K562 (cell line): Measurements from ENCODE around the gene PPP1R14B. TPM values are rescaled to one million over a fixed set of nuclear protein-coding genes. Genes with fewer than 3 reads are reported as not detected.

Source experiments
- ATAC-seq: fragments of 200-7000 bp; cut with Tn5 transposase; 3 replicates; pipeline ENCODE4 v1.9.1; 2020; ENCODE audit warnings: moderate library complexity
- BruUV-seq: library from RNA; stranded (reverse); fragments of 400-500 nt; replicated peaks from 2 replicates; lab custom pipeline; 2021; lab: Mats Ljungman, UMichigan
- CTCF ChIA-PET: fragments of 300-600 bp; formaldehyde crosslinking; extraction: SDS; loops from one replicate; lab custom pipeline; 2021; ENCODE audit warnings: low intra/inter-chr PET ratio; lab: Yijun Ruan, JAX
- POLR2A ChIA-PET: fragments of 300-600, 350-650 bp; sonication (Branson Sonifier 250); formaldehyde crosslinking; extraction: SDS; loops from one replicate; lab custom pipeline; 2021; ENCODE audit warnings: antibody characterized with exemption, inconsistent platforms; lab: Yijun Ruan, JAX
- DNase-seq, 4 experiments: peaks; one replicate each; pipeline versions ENCODE4 v3.0.0 to v3.0.0-alpha.2; 2011 to 2018; ENCODE audit warnings: low spot score in 3 of 4, mixed read lengths in 3 of 4; ENCODE audit errors: extremely low read depth in 1 of 4
- FAIRE-seq: peaks from 2 replicates; lab custom pipeline; 2011; peaks lifted over from hg19 to GRCh38; lab: Jason Lieb, UNC
- H2AFZ ChIP-seq: 2 replicates; pipeline ENCODE4 v1.6.0; 2011; ENCODE audit warnings: low read depth, low read length, control low read depth, inconsistent platforms
- H3K27ac ChIP-seq: fragments of 200-600 bp; 3 replicates; pipeline ENCODE4 v1.8.0; 2011; ENCODE audit warnings: low read depth, mild to moderate bottlenecking, control low read depth, inconsistent platforms, low read length, moderate library complexity, mixed read lengths; ENCODE audit errors: extremely low read depth
- H3K27me3 ChIP-seq, 2 experiments: fragments of 300-600 bp in 1 of 2; 2 replicates in 1 of 2; 3 replicates in 1 of 2; pipeline versions ENCODE4 v1.6.0 to v1.8.0; 2011; ENCODE audit warnings: inconsistent platforms in 2 of 2, low read length in 2 of 2, mild to moderate bottlenecking in 1 of 2, mixed read lengths in 1 of 2, moderate library complexity in 1 of 2; ENCODE audit not compliant: control insufficient read depth in 2 of 2, insufficient read depth in 2 of 2
- H3K36me3 ChIP-seq: fragments of 300-600 bp; 3 replicates; pipeline ENCODE4 v1.8.0; 2011; ENCODE audit warnings: mild to moderate bottlenecking, low read length, inconsistent platforms; ENCODE audit not compliant: control insufficient read depth, insufficient read depth
- H3K4me1 ChIP-seq, 2 experiments: fragments of 200-600 bp in 1 of 2; replicated peaks in 1 of 2; 2 replicates in 1 of 2; 3 replicates in 1 of 2; pipeline versions ENCODE4 v1.5.1 to v1.8.0; 2011; ENCODE audit warnings: inconsistent platforms in 2 of 2, low read length in 2 of 2, mild to moderate bottlenecking in 1 of 2, mixed read lengths in 1 of 2, moderate library complexity in 1 of 2; ENCODE audit not compliant: control insufficient read depth in 2 of 2, insufficient read depth in 2 of 2
- H3K4me2 ChIP-seq: 2 replicates; pipeline ENCODE4 v1.6.1; 2011; ENCODE audit warnings: low read length, control low read depth, inconsistent platforms, mixed read lengths; ENCODE audit not compliant: insufficient read depth
- H3K4me3 ChIP-seq: fragments of 200-600 bp; sonication (generic), shearing (Covaris generic); 2 replicates; pipeline ENCODE4 v1.5.1; 2016; ENCODE audit warnings: control low read depth, inconsistent platforms
- H3K79me2 ChIP-seq: fragments of 200-600 bp; 3 replicates; pipeline ENCODE4 v1.8.0; 2011; ENCODE audit warnings: low read length, inconsistent platforms; ENCODE audit not compliant: control insufficient read depth, insufficient read depth
- H3K9ac ChIP-seq, 2 experiments: 2 replicates each; pipeline versions ENCODE4 v1.6.0 to v1.6.1; 2011; ENCODE audit warnings: low read depth in 2 of 2, low read length in 2 of 2, control low read depth in 1 of 2, inconsistent platforms in 1 of 2, mild to moderate bottlenecking in 1 of 2, mixed read lengths in 1 of 2; ENCODE audit not compliant: insufficient read depth in 1 of 2
- H3K9me1 ChIP-seq: one replicate; pipeline ENCODE4 v1.6.0; 2011; ENCODE audit warnings: inconsistent platforms, mild to moderate bottlenecking, low read length, moderate library complexity; ENCODE audit not compliant: control insufficient read depth, insufficient read depth
- H3K9me3 ChIP-seq: replicated peaks from 2 replicates; pipeline ENCODE4 v1.5.1; 2011; ENCODE audit warnings: low read depth, low read length, inconsistent platforms; ENCODE audit not compliant: control insufficient read depth, insufficient read depth
- H4K20me1 ChIP-seq: replicated peaks from 2 replicates; pipeline ENCODE4 v1.6.1; 2011; ENCODE audit warnings: low read length, inconsistent platforms, mixed read lengths; ENCODE audit not compliant: control insufficient read depth, insufficient read depth
- BDP1 ChIP-seq: IDR thresholded peaks from 3 replicates; pipeline ENCODE4 v1.6.1; 2011; ENCODE audit not compliant: insufficient read length, insufficient read depth
- GTF2A2 ChIP-seq: IDR thresholded peaks from 2 replicates; pipeline ENCODE4 v1.6.1; 2016; ENCODE audit warnings: mild to moderate bottlenecking, missing genetic modification characterization, missing compliant biosample characterization
- HNRNPH1 ChIP-seq: fragments of 200-400 bp; formaldehyde crosslinking; optimal IDR thresholded peaks from 2 replicates; pipeline ENCODE3; 2017; ENCODE audit warnings: low read depth, mild to moderate bottlenecking, low read length, moderate library complexity
- KAT7 ChIP-seq: sonication (generic); formaldehyde crosslinking; IDR thresholded peaks from 2 replicates; pipeline ENCODE4 v1.8.0; 2022; ENCODE audit warnings: missing genetic modification reagents, mild to moderate bottlenecking, borderline replicate concordance
- MAX ChIP-seq: sonication (generic); formaldehyde crosslinking; IDR thresholded peaks from 2 replicates; pipeline ENCODE4 v1.9.0; 2022; ENCODE audit warnings: mild to moderate bottlenecking, missing genetic modification reagents
- SIRT6 ChIP-seq: IDR thresholded peaks from one replicate; pipeline ENCODE4 v1.6.1; 2012; ENCODE audit warnings: low read depth, mild to moderate bottlenecking, control low read depth, inconsistent platforms, low read length, moderate library complexity
- ZBTB17 ChIP-seq: fragments of 450-650 bp; formaldehyde crosslinking; IDR thresholded peaks from 2 replicates; pipeline ENCODE4 v1.4.0; 2020; ENCODE audit warnings: mild to moderate bottlenecking
- ZNF134 ChIP-seq: fragments of 250-450 bp; sonication (Bioruptor Pico); conservative IDR thresholded peaks from 2 replicates; pipeline ENCODE4 v1.4.0; 2020
- ZNF184 ChIP-seq: sonication (generic); formaldehyde crosslinking; IDR thresholded peaks from 2 replicates; pipeline ENCODE4 v1.5.0; 2020; ENCODE audit warnings: missing genetic modification reagents
- ZNF507 ChIP-seq: conservative IDR thresholded peaks from 2 replicates; pipeline ENCODE4 v1.6.1; 2017; ENCODE audit warnings: missing genetic modification characterization, missing compliant biosample characterization
- WGBS: fragments of 100-300 bp; shearing (Covaris generic); methylation state at CpG from one replicate; pipeline ENCODE4 v1.1.6; 2016; ENCODE audit warnings: low coverage, mixed read lengths; ENCODE audit not compliant: insufficient coverage; ENCODE audit errors: missing lambda C conversion rate; 5-methylcytosine and 5-hydroxymethylcytosine counted together
- in situ Hi-C: fragments of 300-500 bp; cut with MboI; formaldehyde crosslinking; loops from 4 replicates; pipeline ENCODE4 v1.15.0; 2018; ENCODE audit warnings: inconsistent platforms, mixed read lengths
- intact Hi-C: fragments of 100-400 bp; cut with micrococcal nuclease; formaldehyde crosslinking; loops from 2 replicates; pipeline ENCODE4 v1.14.2; 2022
- polyA plus RNA-seq, 8 experiments: library from polyadenylated mRNA; depleted of rRNA in 4 of 8; stranded (reverse) in 5 of 8; unstranded in 3 of 8; fragments of >200 nt; fragmentation: Nextera tagmentation in 2 of 8; fragmentation: Illumina TruSeq in 1 of 8; extraction: Ambion mirVana in 2 of 8; extraction: Trizol in 1 of 8; gene quantifications; 2 replicates each; pipeline versions ENCODE4 v1.2.1 to v1.2.3, GENCODE V29; 2011 to 2014; ENCODE audit warnings: inconsistent platforms in 1 of 8, missing spikeins in 1 of 8
- total RNA-seq, 7 experiments: library from RNA; depleted of rRNA in 6 of 7; stranded (reverse); fragments of >200 nt in 6 of 7; fragmentation: Illumina TruSeq in 2 of 7; extraction: Trizol in 2 of 7; gene quantifications; 2 replicates each; pipeline versions ENCODE4 v1.2.1 to v1.2.3, GENCODE V29; 2011 to 2021; ENCODE audit warnings: low replicate concordance in 1 of 7
- TF ChIP-seq, protein P1 (sequence below): fragments of 450-650 bp; formaldehyde crosslinking; IDR thresholded peaks from 2 replicates; pipeline ENCODE4 v1.4.0; 2022; ENCODE audit warnings: missing genetic modification characterization
- TF ChIP-seq, protein P2 (sequence below): fragments of 250-450 bp; sonication (Bioruptor Pico); IDR thresholded peaks from 2 replicates; pipeline ENCODE4 v1.8.0; 2022; ENCODE audit warnings: inconsistent platforms

The PPP1R14B gene
- total and polyA plus RNA-seq, 9 of the 15 experiments (the other 6 are each of a cell fraction or from before 2014, with no cell fraction given) = 7.7 to 566 (median 212) TPM

DNA sequence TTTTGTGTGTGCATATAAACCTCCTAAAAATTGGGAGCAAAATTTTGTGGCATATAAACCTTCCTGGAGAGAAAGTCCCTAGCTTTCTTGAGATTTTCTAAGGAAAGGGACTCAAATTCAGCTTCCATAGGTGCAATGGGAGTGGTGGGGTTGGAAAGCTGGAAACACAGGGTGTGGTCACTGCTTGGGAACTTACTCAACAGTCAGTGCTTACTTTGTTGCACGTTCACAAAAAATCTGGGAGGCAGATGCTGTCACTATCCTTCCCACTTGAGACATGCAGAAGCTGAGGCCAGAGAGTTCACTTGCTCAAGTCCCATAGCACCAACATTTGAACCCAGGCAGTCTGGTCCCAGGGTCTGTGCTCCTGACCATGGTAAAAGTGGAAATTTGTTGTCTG is 49.5 kb upstream of the PPP1R14B start:
- intact Hi-C loops = no loop called here
- Histone ChIP-seq H3K4me3 (no peak overlapping the region), H4K20me1 (no peaks in the 10 kb centered on the region; the same call in 1 of the 2 replicates), H3K4me1 (peaks cover 3 to 54% of the 10 kb centered on the region in 2 experiments; a peak in 4 of 5 replicates), H3K9ac (no peak overlapping the region; a peak in 1 of 4 replicates), H3K9me1 (no peaks in the 10 kb centered on the region), H3K36me3 (no peaks in the 10 kb centered on the region), H3K79me2 (no peaks in the 10 kb centered on the region), H3K27me3 (peaks cover 48 to 65% of the 10 kb centered on the region in 2 experiments), H3K9me3 (no peaks in the 10 kb centered on the region), H3K4me2 (no peak overlapping the region), H3K27ac (no peak overlapping the region), H2AFZ (no peak overlapping the region)
- in situ Hi-C loops = no loop called here
- CTCF ChIA-PET = no interaction called here
- no peak for TF ChIP-seq BDP1
- TF ChIP-seq, protein P1, sequence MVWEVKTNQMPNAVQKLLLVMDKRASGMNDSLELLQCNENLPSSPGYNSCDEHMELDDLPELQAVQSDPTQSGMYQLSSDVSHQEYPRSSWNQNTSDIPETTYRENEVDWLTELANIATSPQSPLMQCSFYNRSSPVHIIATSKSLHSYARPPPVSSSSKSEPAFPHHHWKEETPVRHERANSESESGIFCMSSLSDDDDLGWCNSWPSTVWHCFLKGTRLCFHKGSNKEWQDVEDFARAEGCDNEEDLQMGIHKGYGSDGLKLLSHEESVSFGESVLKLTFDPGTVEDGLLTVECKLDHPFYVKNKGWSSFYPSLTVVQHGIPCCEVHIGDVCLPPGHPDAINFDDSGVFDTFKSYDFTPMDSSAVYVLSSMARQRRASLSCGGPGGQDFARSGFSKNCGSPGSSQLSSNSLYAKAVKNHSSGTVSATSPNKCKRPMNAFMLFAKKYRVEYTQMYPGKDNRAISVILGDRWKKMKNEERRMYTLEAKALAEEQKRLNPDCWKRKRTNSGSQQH (CRISPR knock-in tag) = no peak
- TF ChIP-seq ZNF507 (tag) = no peak
- TF ChIP-seq HNRNPH1 = no peak
- TF ChIP-seq ZNF134 (CRISPR knock-in tag) = no peak
- no peak for TF ChIP-seq ZBTB17 (CRISPR knock-in tag)
- TF ChIP-seq, protein P2, sequence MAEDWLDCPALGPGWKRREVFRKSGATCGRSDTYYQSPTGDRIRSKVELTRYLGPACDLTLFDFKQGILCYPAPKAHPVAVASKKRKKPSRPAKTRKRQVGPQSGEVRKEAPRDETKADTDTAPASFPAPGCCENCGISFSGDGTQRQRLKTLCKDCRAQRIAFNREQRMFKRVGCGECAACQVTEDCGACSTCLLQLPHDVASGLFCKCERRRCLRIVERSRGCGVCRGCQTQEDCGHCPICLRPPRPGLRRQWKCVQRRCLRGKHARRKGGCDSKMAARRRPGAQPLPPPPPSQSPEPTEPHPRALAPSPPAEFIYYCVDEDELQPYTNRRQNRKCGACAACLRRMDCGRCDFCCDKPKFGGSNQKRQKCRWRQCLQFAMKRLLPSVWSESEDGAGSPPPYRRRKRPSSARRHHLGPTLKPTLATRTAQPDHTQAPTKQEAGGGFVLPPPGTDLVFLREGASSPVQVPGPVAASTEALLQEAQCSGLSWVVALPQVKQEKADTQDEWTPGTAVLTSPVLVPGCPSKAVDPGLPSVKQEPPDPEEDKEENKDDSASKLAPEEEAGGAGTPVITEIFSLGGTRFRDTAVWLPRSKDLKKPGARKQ (CRISPR knock-in tag) = no peak
- TF ChIP-seq SIRT6 = no peak
- no peak for TF ChIP-seq KAT7 (CRISPR knock-in tag)
- no peak for TF ChIP-seq ZNF184
- no peak for TF ChIP-seq GTF2A2
- no peak for TF ChIP-seq MAX
- no TSS peak for BruUV-seq
- 0% methylated on average over 1 of the region's 1 CpG for WGBS
- POLR2A ChIA-PET = no interaction called here
- no peak for ATAC-seq
- no peak for DNase-seq
- no peak for FAIRE-seq
